Measurements from ENCODE around the gene TUBA1B. TPM values are rescaled to one million over a fixed set of nuclear protein-coding genes. Genes with fewer than 3 reads are reported as not detected.

TUBA1B gene
- total and polyA plus RNA-seq, 2 donors (not counting 3 experiments of a cell fraction or from before 2014, with no cell fraction given) = 2,245 to 5,362 TPM

DNA sequence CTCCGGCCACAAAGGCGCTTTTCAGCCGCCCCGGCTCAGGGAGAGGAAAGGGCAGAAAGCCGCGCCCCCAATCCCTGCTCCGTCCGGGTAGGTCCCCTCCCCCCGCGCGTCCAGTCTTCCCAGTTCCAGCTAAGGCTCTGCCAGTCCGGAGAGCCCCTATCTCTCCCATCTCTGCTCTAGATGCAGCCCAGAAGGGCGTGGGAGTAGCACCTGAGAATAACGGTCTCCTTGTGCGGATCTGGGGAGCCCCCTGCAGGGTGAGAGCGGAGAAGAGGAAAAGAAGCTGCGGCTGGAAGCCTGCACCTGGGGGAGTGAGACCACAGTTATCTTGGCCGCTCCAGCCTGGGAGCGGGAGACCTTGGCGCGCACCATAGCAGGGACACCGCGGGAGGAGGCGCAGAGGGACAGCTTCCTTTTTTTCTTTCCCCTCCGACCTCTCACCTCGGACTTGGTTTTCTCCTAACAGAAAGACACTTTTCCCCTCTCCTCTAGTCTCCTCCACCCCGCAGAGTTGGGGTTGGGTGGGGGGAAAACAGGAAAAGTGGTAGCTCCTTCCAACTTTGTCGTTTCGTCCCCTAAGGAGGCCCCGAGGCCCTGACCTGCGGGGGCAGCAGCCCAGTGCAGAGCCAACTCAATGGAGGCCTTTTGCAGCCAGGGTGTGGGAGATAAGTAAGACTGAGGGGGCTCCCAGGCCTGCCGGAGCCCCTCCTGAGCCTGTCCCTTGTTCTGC lies 38.9 kb downstream of the TUBA1B start:
- no TSS peak for BruUV-seq (replicated peaks)
- H3K27me3 ChIP-seq (ENCODE audit: control insufficient read depth in 2 of 2, insufficient read depth in 2 of 2, low read length in 2 of 2) = no peaks in the 10 kb centered on the region
- H3K9me3 ChIP-seq (replicated peaks; ENCODE audit: control insufficient read depth, insufficient read depth, low read length) = no peaks in the 10 kb centered on the region
- peak; percentile 62 for DNase-seq (ENCODE audit: low read depth, low spot score)
- H4K20me1 ChIP-seq (replicated peaks; ENCODE audit: control insufficient read depth, extremely low read depth, insufficient read depth, low read length) = no peaks in the 10 kb centered on the region
- CTCF ChIA-PET = interaction anchor here (0.7 to 11.7 kb wide), 20 partner anchors 9 to 143 kb away, joined by 3 to 179 read pairs (median 6); partner anchors contain the start of genes KMT2D, LMBR1L, RHEBL1 and TUBA1B
- TF ChIP-seq, protein P1, sequence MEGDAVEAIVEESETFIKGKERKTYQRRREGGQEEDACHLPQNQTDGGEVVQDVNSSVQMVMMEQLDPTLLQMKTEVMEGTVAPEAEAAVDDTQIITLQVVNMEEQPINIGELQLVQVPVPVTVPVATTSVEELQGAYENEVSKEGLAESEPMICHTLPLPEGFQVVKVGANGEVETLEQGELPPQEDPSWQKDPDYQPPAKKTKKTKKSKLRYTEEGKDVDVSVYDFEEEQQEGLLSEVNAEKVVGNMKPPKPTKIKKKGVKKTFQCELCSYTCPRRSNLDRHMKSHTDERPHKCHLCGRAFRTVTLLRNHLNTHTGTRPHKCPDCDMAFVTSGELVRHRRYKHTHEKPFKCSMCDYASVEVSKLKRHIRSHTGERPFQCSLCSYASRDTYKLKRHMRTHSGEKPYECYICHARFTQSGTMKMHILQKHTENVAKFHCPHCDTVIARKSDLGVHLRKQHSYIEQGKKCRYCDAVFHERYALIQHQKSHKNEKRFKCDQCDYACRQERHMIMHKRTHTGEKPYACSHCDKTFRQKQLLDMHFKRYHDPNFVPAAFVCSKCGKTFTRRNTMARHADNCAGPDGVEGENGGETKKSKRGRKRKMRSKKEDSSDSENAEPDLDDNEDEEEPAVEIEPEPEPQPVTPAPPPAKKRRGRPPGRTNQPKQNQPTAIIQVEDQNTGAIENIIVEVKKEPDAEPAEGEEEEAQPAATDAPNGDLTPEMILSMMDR (IDR thresholded peaks at IDR 0.05; ENCODE audit: extremely low read depth in 1 of 2, insufficient read depth in 1 of 2, low read depth in 1 of 2, low read length in 2 of 2) = peak; percentile 14 to 51
- TF ChIP-seq, protein P2, sequence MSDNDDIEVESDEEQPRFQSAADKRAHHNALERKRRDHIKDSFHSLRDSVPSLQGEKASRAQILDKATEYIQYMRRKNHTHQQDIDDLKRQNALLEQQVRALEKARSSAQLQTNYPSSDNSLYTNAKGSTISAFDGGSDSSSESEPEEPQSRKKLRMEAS (IDR thresholded peaks at IDR 0.05; ENCODE audit: insufficient read depth, insufficient read length) = no peak
- TF ChIP-seq GATA2 (IDR thresholded peaks at IDR 0.05; ENCODE audit: insufficient read depth, insufficient read length, low read depth, low read length) = peak; percentile 84
- H3K27ac ChIP-seq (ENCODE audit: insufficient read depth, low read depth, low read length) = peak overlapping the region; percentile 13
- intact Hi-C loops (cut with micrococcal nuclease) (no loop called here), dilution Hi-C loops (cut with MboI; ENCODE audit: extremely low pct_ligation_motif_present, low sequenced_read_pairs) (no loop called here)
- no peaks in the 10 kb centered on the region for H3K79me2 ChIP-seq (ENCODE audit: control insufficient read depth, insufficient read depth, low read length)
- H2AFZ ChIP-seq (ENCODE audit: low read depth, low read length) = peak overlapping the region; percentile 48
- no peak overlapping the region for H3K9ac ChIP-seq (replicated peaks; ENCODE audit: extremely low read depth, insufficient read depth, low read length)
- H3K4me1 ChIP-seq (ENCODE audit: control insufficient read depth, extremely low read depth, insufficient read depth, low read length) = peaks cover 55% of the 10 kb centered on the region
- H3K4me2 ChIP-seq (ENCODE audit: insufficient read depth, low read length) = peak overlapping the region; percentile 85
- POLR2A ChIA-PET = interaction anchor here (0.5 to 4.2 kb wide), 5 partner anchors 19 to 145 kb away, joined by 3 to 25 read pairs (median 4); partner anchors contain the start of genes LMBR1L and TUBA1B
- peak; percentile 55 for FAIRE-seq
- H3K36me3 ChIP-seq (ENCODE audit: control insufficient read depth in 2 of 2, extremely low read depth in 1 of 2, insufficient read depth in 2 of 2, low read length in 2 of 2) = peaks cover 0 to 6% of the 10 kb centered on the region in 2 experiments
- no peaks in the 10 kb centered on the region for H3K9me1 ChIP-seq (replicated peaks; ENCODE audit: control insufficient read depth, extremely low read depth, insufficient read depth, low read length)
- peak overlapping the region; percentile 5 to 37 (median 17) for H3K4me3 ChIP-seq (replicated peaks in 1 of 3; ENCODE audit: insufficient read depth in 1 of 3, low read depth in 1 of 3, low read length in 3 of 3)
